Left lung (tissue), 10 donors: ENCODE results near the gene WBP1L. TPM values are rescaled to one million over a fixed set of nuclear protein-coding genes. Genes with fewer than 3 reads are reported as not detected.
A peak's percentile ranks its signal among the peaks of the same experiment; 100 is the strongest.

ENCODE experiments used
- ATAC-seq: fragments of 200-7000 bp; cut with Tn5 transposase; one replicate; pipeline ENCODE4 v1.9.1; 2020; ENCODE audit warnings: moderate library complexity
- DNase-seq, 4 donors: peaks; one replicate each; pipeline ENCODE4 v3.0.0-alpha.2; 2013 to 2020
- H3K27ac ChIP-seq, 2 donors: fragments of 200-600 bp; sonication (generic) in 1 of 2; one replicate each; pipeline versions ENCODE4 v1.5.0 to v1.8.0; 2020 to 2021
- H3K27me3 ChIP-seq, 2 donors: fragments of 200-600 bp; sonication (generic) in 1 of 2; one replicate each; pipeline versions ENCODE4 v1.5.0 to v1.8.0; 2020 to 2021
- H3K36me3 ChIP-seq, 2 donors: fragments of 200-600 bp; sonication (generic) in 1 of 2; one replicate each; pipeline versions ENCODE4 v1.5.0 to v1.8.0; 2020 to 2021
- H3K4me1 ChIP-seq, 2 donors: fragments of 200-600 bp; one replicate each; pipeline ENCODE4 v1.8.0; 2021
- H3K4me3 ChIP-seq, 2 donors: fragments of 200-600 bp; sonication (generic) in 1 of 2; one replicate each; pipeline versions ENCODE4 v1.5.0 to v1.8.0; 2020 to 2021; ENCODE audit warnings: mild to moderate bottlenecking in 1 of 2
- H3K9me3 ChIP-seq, 2 donors: fragments of 200-600 bp; sonication (generic) in 1 of 2; one replicate each; pipeline versions ENCODE4 v1.5.0 to v1.8.0; 2020 to 2021
- intact Hi-C, 2 donors: fragments of 100-400 bp; cut with DNase I; formaldehyde crosslinking; loops; one replicate each; pipeline versions ENCODE4 v1.11.2 to v1.14.2; 2022
- polyA plus RNA-seq, 6 donors: library from polyadenylated mRNA; unstranded; fragments of 120-200 nt; gene quantifications; one replicate each; pipeline ENCODE4 v1.2.1, GENCODE V29; 2013; ENCODE audit not compliant: insufficient read length in 6 of 6
- total RNA-seq, 2 donors: library from RNA; stranded (reverse); fragmentation: NEBNext Ultra II Directional; extraction: Animal tissue kit (Norgen Biotek cat#: 25700); gene quantifications; one replicate each; pipeline ENCODE4 v1.2.1, GENCODE V29; 2021
- TF ChIP-seq, protein P1 (sequence below), 2 donors: fragments of 200-600 bp; sonication (generic) in 1 of 2; IDR thresholded peaks; one replicate each; pipeline versions ENCODE4 v1.5.0 to v1.8.0; 2021; ENCODE audit warnings: antibody characterized with exemption in 2 of 2
- donor health status: DM: no; HTN: yes; CAD: no.
- donor health status: DM: no; HTN: no; CAD: no.

The WBP1L gene
- total and polyA plus RNA-seq, 8 donors, result 42.6 to 49.8 (median 45.9) TPM

- Histone ChIP-seq H3K4me1 (peaks cover 11 to 47% of the 10 kb centered on the region in 2 donors), H3K27me3 (no peaks in the 10 kb centered on the region), H3K27ac (no peak overlapping the region), H3K9me3 (no peaks in the 10 kb centered on the region), H3K4me3 (no peak overlapping the region), H3K36me3 (no peaks in the 10 kb centered on the region)
- no peak for DNase-seq
- TF ChIP-seq, protein P1, sequence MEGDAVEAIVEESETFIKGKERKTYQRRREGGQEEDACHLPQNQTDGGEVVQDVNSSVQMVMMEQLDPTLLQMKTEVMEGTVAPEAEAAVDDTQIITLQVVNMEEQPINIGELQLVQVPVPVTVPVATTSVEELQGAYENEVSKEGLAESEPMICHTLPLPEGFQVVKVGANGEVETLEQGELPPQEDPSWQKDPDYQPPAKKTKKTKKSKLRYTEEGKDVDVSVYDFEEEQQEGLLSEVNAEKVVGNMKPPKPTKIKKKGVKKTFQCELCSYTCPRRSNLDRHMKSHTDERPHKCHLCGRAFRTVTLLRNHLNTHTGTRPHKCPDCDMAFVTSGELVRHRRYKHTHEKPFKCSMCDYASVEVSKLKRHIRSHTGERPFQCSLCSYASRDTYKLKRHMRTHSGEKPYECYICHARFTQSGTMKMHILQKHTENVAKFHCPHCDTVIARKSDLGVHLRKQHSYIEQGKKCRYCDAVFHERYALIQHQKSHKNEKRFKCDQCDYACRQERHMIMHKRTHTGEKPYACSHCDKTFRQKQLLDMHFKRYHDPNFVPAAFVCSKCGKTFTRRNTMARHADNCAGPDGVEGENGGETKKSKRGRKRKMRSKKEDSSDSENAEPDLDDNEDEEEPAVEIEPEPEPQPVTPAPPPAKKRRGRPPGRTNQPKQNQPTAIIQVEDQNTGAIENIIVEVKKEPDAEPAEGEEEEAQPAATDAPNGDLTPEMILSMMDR (IDR thresholded peaks at IDR 0.05), result no peak
- intact Hi-C loops, result no loop called here
- no peak for ATAC-seq
Observed at GRCh38 chr10:102769375-102770107, 25.8 kb downstream of the WBP1L start.

DNA sequence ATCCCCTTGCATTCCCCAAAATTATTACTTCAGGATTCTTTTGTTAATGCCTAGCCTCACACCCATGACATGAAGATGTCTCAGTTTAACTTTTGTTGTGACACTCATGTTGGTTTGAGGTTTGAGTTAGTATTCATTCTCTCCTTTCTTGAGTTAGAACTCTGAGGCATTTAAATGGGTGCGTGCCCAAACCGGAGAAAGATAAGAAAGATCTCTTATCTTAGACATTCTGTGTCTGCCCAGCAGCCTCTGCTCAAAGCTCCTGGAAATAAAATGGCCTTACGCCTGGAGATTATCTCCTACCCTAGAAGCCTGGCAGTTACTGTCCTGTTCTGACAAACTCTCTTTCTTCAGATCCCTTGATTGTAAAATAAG lies 26.3 kb downstream of the WBP1L start:
- TF ChIP-seq, protein P1 (IDR thresholded peaks at IDR 0.05), result no peak
- Histone ChIP-seq H3K4me1 (peaks cover 12 to 49% of the 10 kb centered on the region in 2 donors), H3K27ac (no peak overlapping the region), H3K9me3 (no peaks in the 10 kb centered on the region), H3K36me3 (no peaks in the 10 kb centered on the region), H3K4me3 (no peak overlapping the region), H3K27me3 (no peaks in the 10 kb centered on the region)
- intact Hi-C loops, result no loop called here
- ATAC-seq (no peak), DNase-seq (no peak)

DNA sequence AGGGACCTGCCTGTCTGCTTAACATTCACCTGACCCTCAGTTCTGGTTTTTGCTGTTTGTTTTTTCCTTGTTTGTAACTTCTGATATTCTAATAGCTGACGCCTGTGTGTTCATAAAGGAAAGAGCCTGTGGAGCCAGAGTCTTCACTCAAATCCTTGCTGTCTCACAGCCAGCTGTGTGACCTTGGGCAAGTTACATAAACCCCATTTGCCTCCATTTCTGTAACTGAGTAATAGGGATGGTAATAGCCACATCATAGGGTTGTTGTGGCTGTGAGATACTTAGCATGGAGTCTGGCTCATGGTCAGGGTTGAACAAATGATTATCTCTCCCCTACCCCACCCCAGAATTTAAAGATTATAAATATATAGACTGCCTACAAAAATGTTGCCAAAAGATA lies 27.0 kb downstream of the WBP1L start:
- no peaks in the 10 kb centered on the region for H3K27me3 ChIP-seq
- ATAC-seq (no peak), DNase-seq (no peak)
- H3K4me3 ChIP-seq, result no peak overlapping the region
- H3K4me1 ChIP-seq, result peaks cover 19 to 56% of the 10 kb centered on the region in 2 donors
- no peaks in the 10 kb centered on the region for H3K36me3 ChIP-seq
- H3K9me3 ChIP-seq, result no peaks in the 10 kb centered on the region
- intact Hi-C loops, result no loop called here
- no peak overlapping the region for H3K27ac ChIP-seq
- TF ChIP-seq, protein P1 (IDR thresholded peaks at IDR 0.05), result no peak

DNA sequence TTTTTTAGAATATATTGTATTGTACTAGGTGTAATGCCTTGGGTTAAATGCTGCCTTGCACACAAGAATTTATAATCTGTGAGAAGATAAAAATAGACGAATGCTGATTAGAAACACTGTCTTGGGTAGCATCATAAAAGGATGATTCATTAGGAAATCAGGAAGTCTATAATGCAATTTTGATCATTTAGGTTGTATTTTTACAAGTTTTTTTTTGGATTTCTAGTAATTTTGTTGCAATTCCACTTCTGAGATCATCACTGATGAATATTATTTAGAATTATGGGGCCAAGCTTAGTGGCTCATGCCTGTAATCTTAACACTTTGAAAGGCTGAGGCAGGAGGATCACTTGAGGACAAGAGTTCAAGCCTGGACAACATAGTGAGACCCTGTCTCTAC lies 29.6 kb downstream of the WBP1L start:
- peak overlapping the region; percentile 72 to 96 for H3K27ac ChIP-seq
- H3K36me3 ChIP-seq, result no peaks in the 10 kb centered on the region
- H3K9me3 ChIP-seq, result no peaks in the 10 kb centered on the region
- peaks cover 28 to 75% of the 10 kb centered on the region in 2 donors for H3K4me1 ChIP-seq
- TF ChIP-seq, protein P1 (IDR thresholded peaks at IDR 0.05), result no peak
- H3K4me3 ChIP-seq, result no peak overlapping the region
- DNase-seq (no peak), ATAC-seq (no peak)
- intact Hi-C loops, result no loop called here
- no peaks in the 10 kb centered on the region for H3K27me3 ChIP-seq

DNA sequence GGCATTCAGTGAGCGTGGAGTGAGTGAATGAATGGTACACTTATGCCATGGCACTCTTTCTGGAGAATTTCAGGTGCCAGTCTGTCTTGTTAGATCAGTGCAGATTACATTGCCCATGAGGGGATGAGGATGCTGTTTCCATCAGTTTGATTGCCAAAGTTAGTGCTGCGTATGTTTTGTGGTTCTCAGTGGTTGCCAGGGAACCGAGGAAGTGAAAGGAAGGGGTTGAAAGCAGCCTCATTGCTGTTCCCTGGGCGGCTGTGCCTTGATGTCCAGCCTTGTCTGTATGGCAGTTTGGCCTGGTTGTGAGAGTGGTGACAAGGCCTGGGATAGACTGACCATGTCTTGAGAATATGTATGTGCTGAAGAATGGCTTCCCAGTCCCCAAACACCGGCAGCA lies 30.2 kb downstream of the WBP1L start:
- H3K9me3 ChIP-seq, result no peaks in the 10 kb centered on the region
- peak overlapping the region; percentile 72 to 96 for H3K27ac ChIP-seq
- ATAC-seq, result no peak
- TF ChIP-seq, protein P1 (IDR thresholded peaks at IDR 0.05), result no peak
- no peak for DNase-seq
- peaks cover 32 to 80% of the 10 kb centered on the region in 2 donors for H3K4me1 ChIP-seq
- no peak overlapping the region for H3K4me3 ChIP-seq
- no peaks in the 10 kb centered on the region for H3K27me3 ChIP-seq
- intact Hi-C loops, result no loop called here
- H3K36me3 ChIP-seq, result no peaks in the 10 kb centered on the region
